Activated B cell treated with CpG ODN at 0.5 μM for 24 hours (primary cell): ENCODE data around the gene GTF3C5. TPM values are rescaled to one million over a fixed set of nuclear protein-coding genes. Genes with fewer than 3 reads are reported as not detected.

Experiments
- ATAC-seq: fragments of 200-7000 bp; cut with Tn5 transposase; one replicate; pipeline ENCODE4 v1.10.0; 2021; ENCODE audit warnings: low read depth, mild to moderate bottlenecking, moderate library complexity
- CTCF ChIA-PET: fragments of 350-600 bp; sonication (Branson Sonifier 250); formaldehyde crosslinking; loops from one replicate; lab custom pipeline; 2021; ENCODE audit warnings: antibody characterized with exemption; lab: Charles Lee
- POLR2A ChIA-PET: fragments of 350-600 bp; sonication (Branson Sonifier 250); formaldehyde crosslinking; loops from one replicate; lab custom pipeline; 2021; ENCODE audit warnings: antibody characterized with exemption; lab: Charles Lee
- DNase-seq: peaks from one replicate; pipeline ENCODE4 v3.0.0; 2022
- H3K27ac Mint-ChIP-seq: one replicate; pipeline ENCODE4 v1.8.0; 2020; ENCODE audit warnings: mixed read lengths
- H3K27me3 Mint-ChIP-seq: one replicate; pipeline ENCODE4 v1.8.0; 2021; ENCODE audit warnings: mixed read lengths
- H3K36me3 Mint-ChIP-seq: one replicate; pipeline ENCODE4 v1.8.0; 2021; ENCODE audit warnings: low read depth, mixed read lengths
- H3K4me1 Mint-ChIP-seq: one replicate; pipeline ENCODE4 v1.8.0; 2021; ENCODE audit warnings: mixed read lengths
- H3K4me3 Mint-ChIP-seq: one replicate; pipeline ENCODE4 v1.8.0; 2020; ENCODE audit warnings: mild to moderate bottlenecking, mixed read lengths
- H3K9me3 Mint-ChIP-seq: one replicate; pipeline ENCODE4 v1.8.0; 2020; ENCODE audit warnings: mixed read lengths
- intact Hi-C: fragments of 100-400 bp; cut with micrococcal nuclease; formaldehyde crosslinking; loops from one replicate; pipeline ENCODE4 v1.15.1; 2024
- total RNA-seq: library from RNA; stranded (reverse); gene quantifications from 2 replicates; pipeline ENCODE4 v1.2.3, GENCODE V29; 2022
- TF ChIP-seq, protein P1 (sequence below): fragments of 200-600 bp; IDR thresholded peaks from one replicate; pipeline ENCODE4 v1.8.0; 2022; ENCODE audit warnings: antibody characterized with exemption, mild to moderate bottlenecking

GTF3C5 gene
- total RNA-seq, 1 donor from 2014 or later: 56.6 TPM

GRCh38 chr9:133003671-133004090, 27.1 kb upstream of the GTF3C5 start:
- H3K4me1 Mint-ChIP-seq: no peaks in the 10 kb centered on the region
- no peak overlapping the region for H3K4me3 Mint-ChIP-seq
- ChIA-PET CTCF (interaction anchor here (1.2 kb wide), 1 partner anchor 18 kb away, joined by 5 read pairs; no protein-coding TSS in a partner anchor), POLR2A (no interaction called here)
- TF ChIP-seq, protein P1, sequence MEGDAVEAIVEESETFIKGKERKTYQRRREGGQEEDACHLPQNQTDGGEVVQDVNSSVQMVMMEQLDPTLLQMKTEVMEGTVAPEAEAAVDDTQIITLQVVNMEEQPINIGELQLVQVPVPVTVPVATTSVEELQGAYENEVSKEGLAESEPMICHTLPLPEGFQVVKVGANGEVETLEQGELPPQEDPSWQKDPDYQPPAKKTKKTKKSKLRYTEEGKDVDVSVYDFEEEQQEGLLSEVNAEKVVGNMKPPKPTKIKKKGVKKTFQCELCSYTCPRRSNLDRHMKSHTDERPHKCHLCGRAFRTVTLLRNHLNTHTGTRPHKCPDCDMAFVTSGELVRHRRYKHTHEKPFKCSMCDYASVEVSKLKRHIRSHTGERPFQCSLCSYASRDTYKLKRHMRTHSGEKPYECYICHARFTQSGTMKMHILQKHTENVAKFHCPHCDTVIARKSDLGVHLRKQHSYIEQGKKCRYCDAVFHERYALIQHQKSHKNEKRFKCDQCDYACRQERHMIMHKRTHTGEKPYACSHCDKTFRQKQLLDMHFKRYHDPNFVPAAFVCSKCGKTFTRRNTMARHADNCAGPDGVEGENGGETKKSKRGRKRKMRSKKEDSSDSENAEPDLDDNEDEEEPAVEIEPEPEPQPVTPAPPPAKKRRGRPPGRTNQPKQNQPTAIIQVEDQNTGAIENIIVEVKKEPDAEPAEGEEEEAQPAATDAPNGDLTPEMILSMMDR: no peak
- intact Hi-C loops: no loop called here
- H3K9me3 Mint-ChIP-seq: no peaks in the 10 kb centered on the region
- H3K27ac Mint-ChIP-seq: no peak overlapping the region
- no peaks in the 10 kb centered on the region for H3K36me3 Mint-ChIP-seq
- DNase-seq (no peak), ATAC-seq (no peak)
- H3K27me3 Mint-ChIP-seq: peaks cover 42% of the 10 kb centered on the region

- no peaks in the 10 kb centered on the region for H3K36me3 Mint-ChIP-seq
- no peaks in the 10 kb centered on the region for H3K4me1 Mint-ChIP-seq
- H3K4me3 Mint-ChIP-seq: no peak overlapping the region
- no peaks in the 10 kb centered on the region for H3K9me3 Mint-ChIP-seq
- ChIA-PET CTCF (no interaction called here), POLR2A (no interaction called here)
- ATAC-seq: no peak
- peaks cover 43% of the 10 kb centered on the region for H3K27me3 Mint-ChIP-seq
- H3K27ac Mint-ChIP-seq: no peak overlapping the region
- no peak for DNase-seq
- intact Hi-C loops: no loop called here
- TF ChIP-seq, protein P1: no peak
Observed at GRCh38 chr9:133004091-133004998, 26.5 kb upstream of the GTF3C5 start.

DNA sequence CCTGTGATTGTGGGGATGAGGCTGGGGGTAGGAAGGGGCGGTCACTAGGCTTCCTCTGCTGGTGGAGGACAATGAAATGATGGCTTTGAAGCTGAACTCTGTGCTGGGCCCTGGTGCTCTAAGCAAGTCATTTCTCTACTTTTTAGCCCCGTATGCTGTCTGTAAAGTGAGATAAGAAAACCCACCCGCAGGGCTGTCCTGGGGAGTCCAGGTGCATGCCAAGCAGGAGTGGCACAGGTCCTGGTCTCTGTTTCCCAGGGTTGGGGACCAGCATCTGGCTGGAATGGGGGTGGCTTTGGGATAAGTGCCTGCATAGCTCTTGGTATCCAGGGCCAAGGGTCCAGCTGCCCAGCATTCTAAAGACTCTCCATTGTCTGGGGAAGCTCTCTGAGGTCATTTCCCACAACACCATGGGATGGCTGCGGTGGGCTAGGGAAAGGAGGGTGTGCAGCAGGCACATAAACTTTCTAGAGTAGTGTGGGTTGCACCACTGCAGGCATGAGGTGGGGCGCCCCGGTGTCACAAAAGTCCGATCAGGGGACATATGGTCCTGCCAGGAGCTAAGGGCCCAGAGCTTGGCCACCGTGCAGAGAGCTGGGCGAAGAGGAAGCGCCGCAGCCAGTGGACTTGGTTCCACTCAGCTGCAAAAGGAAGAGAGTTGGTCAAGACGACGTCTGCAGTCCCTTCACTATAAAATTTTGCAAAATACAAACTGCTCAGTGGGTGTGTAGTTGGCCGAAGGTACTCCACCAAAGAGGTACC, 25.6 kb upstream of the GTF3C5 start:
- H3K27me3 Mint-ChIP-seq: peaks cover 43% of the 10 kb centered on the region
- H3K4me1 Mint-ChIP-seq: no peaks in the 10 kb centered on the region
- CTCF ChIA-PET: interaction anchor here (1.1 kb wide), 1 partner anchor 17 kb away, joined by 3 read pairs; no protein-coding TSS in a partner anchor
- ATAC-seq (no peak), DNase-seq (no peak)
- intact Hi-C loops: no loop called here
- no peaks in the 10 kb centered on the region for H3K36me3 Mint-ChIP-seq
- no peaks in the 10 kb centered on the region for H3K9me3 Mint-ChIP-seq
- no peak overlapping the region for H3K27ac Mint-ChIP-seq
- H3K4me3 Mint-ChIP-seq: no peak overlapping the region
- POLR2A ChIA-PET: no interaction called here
- TF ChIP-seq, protein P1: no peak

DNA sequence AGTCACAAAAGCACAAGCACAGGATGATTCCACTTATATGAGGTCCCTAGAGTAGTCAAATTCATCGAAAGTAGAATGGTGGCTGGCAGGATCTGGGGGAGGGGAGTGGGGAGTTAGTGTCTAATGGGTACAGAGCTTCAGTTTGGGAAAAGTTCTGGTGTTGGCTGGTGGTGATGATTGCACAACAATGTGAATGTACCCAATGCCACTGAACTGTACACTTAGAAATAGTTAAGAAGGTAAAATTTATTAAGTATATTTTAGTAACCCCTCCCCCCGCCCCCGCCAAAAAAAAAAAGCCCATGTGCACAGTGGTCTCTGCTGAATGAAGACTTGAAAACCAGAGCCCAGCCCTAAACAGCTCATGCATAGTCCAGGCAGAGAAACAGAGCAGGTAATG, 24.8 kb upstream of the GTF3C5 start:
- H3K4me1 Mint-ChIP-seq: no peaks in the 10 kb centered on the region
- no peak overlapping the region for H3K27ac Mint-ChIP-seq
- ATAC-seq (no peak), DNase-seq (no peak)
- TF ChIP-seq, protein P1: no peak
- H3K9me3 Mint-ChIP-seq: no peaks in the 10 kb centered on the region
- H3K27me3 Mint-ChIP-seq: peaks cover 37% of the 10 kb centered on the region
- H3K36me3 Mint-ChIP-seq: no peaks in the 10 kb centered on the region
- ChIA-PET POLR2A (no interaction called here), CTCF (interaction anchor here (1.1 kb wide), 1 partner anchor 16 kb away, joined by 3 read pairs; no protein-coding TSS in a partner anchor)
- intact Hi-C loops: no loop called here
- no peak overlapping the region for H3K4me3 Mint-ChIP-seq
